ENCODE results near the gene MCEE.

The MCEE gene

GRCh38 chr2:71068218-71069035 is 61.6 kb downstream of the MCEE start, which contains the start of gene NAGK:
NAGK (plus strand) TSS chr2:71068648; CDS start chr2:71068684, 36 bp downstream.
- peak; percentile 12 for TF ChIP-seq CTCF (IDR thresholded peaks at IDR 0.05; ENCODE audit: insufficient read depth, low read length, poor library complexity, severe bottlenecking)
- peak; percentile 99 for DNase-seq (ENCODE audit: extremely low read depth, insufficient read length)
- H3K36me3 ChIP-seq (ENCODE audit: control insufficient read depth, insufficient read depth, low read length): peaks cover 9% of the 10 kb centered on the region
- no peaks in the 10 kb centered on the region for H3K27me3 ChIP-seq (replicated peaks; ENCODE audit: control insufficient read depth, insufficient read depth, low read length)
- peak within 1 kb of the TSS; percentile 79 for H3K4me3 ChIP-seq (replicated peaks; ENCODE audit: low read depth, low read length)

- TF ChIP-seq CTCF (IDR thresholded peaks at IDR 0.05; ENCODE audit: insufficient read depth, low read length, poor library complexity, severe bottlenecking): no peak
- H3K4me3 ChIP-seq (replicated peaks; ENCODE audit: low read depth, low read length): peak overlapping the region; percentile 79
- H3K36me3 ChIP-seq (ENCODE audit: control insufficient read depth, insufficient read depth, low read length): peaks cover 3% of the 10 kb centered on the region
- no peak for DNase-seq (ENCODE audit: extremely low read depth, insufficient read length)
- no peaks in the 10 kb centered on the region for H3K27me3 ChIP-seq (replicated peaks; ENCODE audit: control insufficient read depth, insufficient read depth, low read length)
These were observed 62.3 kb downstream of the MCEE start for GRCh38 chr2:71067567-71068217.

GRCh38 chr2:71066856-71067255 is 63.2 kb downstream of the MCEE start:
- no peak for DNase-seq (ENCODE audit: extremely low read depth, insufficient read length)
- Histone ChIP-seq H3K27me3 (replicated peaks; ENCODE audit: control insufficient read depth, insufficient read depth, low read length) (no peaks in the 10 kb centered on the region), H3K36me3 (ENCODE audit: control insufficient read depth, insufficient read depth, low read length) (no peaks in the 10 kb centered on the region), H3K4me3 (replicated peaks; ENCODE audit: low read depth, low read length) (no peak overlapping the region)
- TF ChIP-seq CTCF (IDR thresholded peaks at IDR 0.05; ENCODE audit: insufficient read depth, low read length, poor library complexity, severe bottlenecking): no peak

- TF ChIP-seq CTCF (IDR thresholded peaks at IDR 0.05; ENCODE audit: insufficient read depth, low read length, poor library complexity, severe bottlenecking): no peak
- H3K36me3 ChIP-seq (ENCODE audit: control insufficient read depth, insufficient read depth, low read length): no peaks in the 10 kb centered on the region
- H3K27me3 ChIP-seq (replicated peaks; ENCODE audit: control insufficient read depth, insufficient read depth, low read length): no peaks in the 10 kb centered on the region
- DNase-seq (ENCODE audit: extremely low read depth, insufficient read length): peak; percentile 49
- H3K4me3 ChIP-seq (replicated peaks; ENCODE audit: low read depth, low read length): peak overlapping the region; percentile 11
These were observed 65.0 kb downstream of the MCEE start for GRCh38 chr2:71064754-71065621.

GRCh38 chr2:71064110-71064611 is 65.9 kb downstream of the MCEE start:
- Histone ChIP-seq H3K36me3 (ENCODE audit: control insufficient read depth, insufficient read depth, low read length) (no peaks in the 10 kb centered on the region), H3K27me3 (replicated peaks; ENCODE audit: control insufficient read depth, insufficient read depth, low read length) (no peaks in the 10 kb centered on the region), H3K4me3 (replicated peaks; ENCODE audit: low read depth, low read length) (peak overlapping the region; percentile 35; the same call in 1 of the 2 replicates)
- TF ChIP-seq CTCF (IDR thresholded peaks at IDR 0.05; ENCODE audit: insufficient read depth, low read length, poor library complexity, severe bottlenecking): no peak
- peak; percentile 36 for DNase-seq (ENCODE audit: extremely low read depth, insufficient read length)

Measured in GM06990 (cell line).